Activated CD4-positive, alpha-beta T cell treated with anti-CD3 and anti-CD28 coated beads, Interleukin-10, Interleukin-2, amounts not matched to agents 100 ng/mL and 50 ng/mL, durations not matched to agents 16 hours and 8 hours (primary cell): ENCODE measurements around the gene KCNAB1.
"Not testable (repeated sequence)": the region's sequence is repeated elsewhere in the genome, so short reads cannot be mapped to it uniquely, and the experiment has no call there.

Experiments used
- DNase-seq: peaks from one replicate; pipeline ENCODE4 v3.0.0-alpha.2; 2020

KCNAB1 gene

DNA sequence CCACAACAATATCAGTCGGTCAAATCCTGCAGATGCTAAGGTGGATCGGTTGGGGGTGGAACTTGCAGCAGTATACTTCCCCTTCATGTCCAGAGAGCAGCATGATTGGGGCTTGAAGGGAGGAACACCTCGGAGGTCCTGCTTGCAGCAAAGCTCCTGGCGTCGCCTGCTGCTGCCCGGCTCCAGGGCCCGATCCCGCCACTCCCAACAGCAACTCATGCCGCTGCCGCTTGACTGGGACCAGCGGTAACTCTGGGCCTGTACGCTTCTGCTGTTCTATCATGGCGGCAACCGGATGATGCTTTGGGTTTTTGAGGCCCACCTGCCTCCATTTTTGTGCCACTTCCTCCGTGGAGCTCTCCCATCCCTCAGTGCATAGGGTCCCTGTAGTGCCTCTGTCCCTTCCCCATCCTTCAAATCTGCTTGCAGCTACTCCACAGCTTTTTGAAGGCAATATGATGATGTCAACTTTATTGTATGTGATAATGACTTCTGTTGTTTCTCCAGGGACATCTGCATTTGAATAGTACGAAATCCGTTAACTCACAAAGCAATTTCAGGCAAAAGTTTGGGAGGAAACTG, 56.3 kb downstream of the KCNAB1 start:
- no peak for DNase-seq

DNA sequence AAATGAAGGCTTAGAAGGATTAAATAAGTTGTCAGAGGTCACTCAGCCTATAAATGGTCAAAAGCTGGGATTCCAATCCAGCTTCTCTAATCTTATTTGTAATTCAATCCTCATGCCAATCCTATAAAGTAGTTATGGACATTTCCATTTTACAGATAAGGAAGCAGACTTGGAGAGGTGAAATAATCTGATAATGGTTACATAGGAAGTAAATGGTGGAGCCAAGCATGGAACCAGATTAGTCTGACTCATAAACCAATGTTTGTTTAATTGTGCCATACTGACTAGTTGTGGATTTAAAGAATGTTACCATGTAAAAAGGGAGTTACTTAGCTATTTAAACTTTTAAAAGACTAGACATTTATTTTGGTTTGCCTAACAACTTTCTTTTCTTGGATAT, 59.7 kb downstream of the KCNAB1 start:
- DNase-seq = no peak

DNA sequence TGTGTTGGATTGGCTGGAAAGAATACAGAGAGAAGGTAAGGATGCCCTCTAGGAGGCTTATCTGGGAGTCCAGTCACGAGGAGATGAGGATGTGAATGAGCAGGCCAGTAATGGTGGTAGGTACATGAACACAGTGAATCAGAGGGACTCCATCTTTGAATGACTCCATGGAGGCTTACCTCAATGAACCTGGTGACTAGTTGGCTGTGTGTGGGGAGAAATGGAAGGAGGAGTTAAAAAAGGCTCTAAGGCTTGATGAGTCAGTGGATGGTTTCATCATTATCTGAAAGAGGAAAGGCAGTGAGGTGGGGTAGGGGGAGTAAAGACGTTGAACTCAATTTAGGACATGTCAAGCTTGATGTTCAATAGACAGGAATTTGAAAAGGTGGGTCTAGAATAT, 61.1 kb downstream of the KCNAB1 start:
- DNase-seq = peak; percentile 6

DNA sequence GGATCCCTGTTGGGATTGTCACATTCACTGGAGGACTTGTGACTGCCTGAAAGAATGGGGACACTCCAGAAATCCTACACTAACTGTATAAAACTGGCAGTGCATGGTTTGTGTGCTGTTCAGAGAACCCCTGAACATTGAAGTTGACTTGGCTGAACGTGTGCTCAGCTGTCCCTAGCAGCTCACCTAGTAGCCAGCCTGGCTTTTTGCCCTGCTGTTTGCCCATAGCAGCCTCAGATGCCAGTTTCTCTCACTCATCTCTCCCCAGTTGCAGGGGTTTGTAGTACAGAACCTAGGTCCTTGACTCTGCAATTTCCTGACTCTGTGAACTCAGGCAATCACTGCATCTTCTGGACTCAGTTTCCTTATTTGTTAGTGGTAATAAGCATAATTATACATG, 63.0 kb downstream of the KCNAB1 start:
- DNase-seq = no peak

DNA sequence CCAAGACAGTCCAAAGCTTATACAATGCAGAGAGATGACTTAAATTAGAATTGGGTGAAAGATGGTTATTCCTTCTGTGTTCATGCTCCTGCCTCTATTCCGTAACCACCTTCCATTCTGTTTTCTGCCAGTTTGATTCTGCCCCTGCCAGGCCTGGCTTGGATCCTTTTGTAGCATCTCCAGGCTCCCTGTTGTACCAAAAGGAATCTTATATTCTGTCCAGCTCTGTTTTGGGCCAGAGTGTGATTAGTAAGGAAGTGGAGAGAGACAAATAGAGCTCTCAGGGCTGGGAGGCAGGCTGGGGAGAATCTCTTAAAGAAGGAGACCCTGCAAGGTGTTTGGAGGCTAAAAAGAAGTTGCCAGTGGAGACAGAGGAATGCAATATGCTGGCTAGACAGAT, 63.8 kb downstream of the KCNAB1 start:
- DNase-seq = no peak

DNA sequence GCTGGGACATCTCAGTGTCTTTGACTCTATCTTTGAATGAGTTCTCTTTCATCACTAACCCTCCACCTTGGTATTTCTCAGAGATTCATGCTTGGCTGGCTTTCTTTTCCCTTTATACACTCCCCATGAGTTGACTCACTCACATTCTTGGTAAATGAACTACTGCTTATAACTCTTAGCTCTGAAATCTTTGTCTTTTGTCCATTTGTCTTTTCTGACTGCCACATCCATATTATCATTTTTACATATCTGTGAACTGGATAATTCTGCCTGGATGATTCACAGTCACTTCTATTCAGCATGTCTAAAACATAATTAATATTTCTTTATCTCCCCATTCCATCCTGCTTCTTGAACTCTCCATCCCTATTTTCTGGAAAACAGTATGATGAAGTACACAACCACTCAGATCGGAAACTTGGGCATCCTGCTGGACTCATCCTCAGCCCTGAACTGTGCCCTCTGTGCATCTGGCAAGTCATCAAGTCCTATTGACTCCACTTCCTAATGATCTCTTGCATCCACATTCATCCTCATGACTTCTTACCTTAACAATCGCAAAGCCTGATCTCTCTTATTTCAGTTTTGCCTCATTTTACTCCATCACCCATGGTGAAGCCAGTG, 66.9 kb downstream of the KCNAB1 start:
- DNase-seq = no peak

DNA sequence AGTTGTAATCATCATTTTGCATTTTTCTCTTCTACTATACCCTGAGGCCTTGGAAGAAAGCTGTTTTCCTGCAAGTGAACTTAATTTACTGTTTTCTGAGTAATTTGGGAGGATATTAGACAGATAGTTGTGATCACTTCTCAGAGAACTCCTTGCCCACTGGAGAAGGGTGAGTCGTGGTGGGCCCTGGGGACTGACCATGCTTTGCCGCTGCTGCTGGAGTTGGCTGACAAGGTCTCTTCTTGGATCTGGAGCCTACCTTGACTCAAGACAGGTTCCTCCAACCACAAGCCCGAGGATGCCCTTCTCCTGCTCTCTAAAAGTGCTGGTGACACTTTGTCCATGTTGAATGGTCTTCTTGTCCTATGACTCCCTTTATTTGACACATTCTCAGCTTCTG, 68.4 kb downstream of the KCNAB1 start:
- no peak for DNase-seq

DNA sequence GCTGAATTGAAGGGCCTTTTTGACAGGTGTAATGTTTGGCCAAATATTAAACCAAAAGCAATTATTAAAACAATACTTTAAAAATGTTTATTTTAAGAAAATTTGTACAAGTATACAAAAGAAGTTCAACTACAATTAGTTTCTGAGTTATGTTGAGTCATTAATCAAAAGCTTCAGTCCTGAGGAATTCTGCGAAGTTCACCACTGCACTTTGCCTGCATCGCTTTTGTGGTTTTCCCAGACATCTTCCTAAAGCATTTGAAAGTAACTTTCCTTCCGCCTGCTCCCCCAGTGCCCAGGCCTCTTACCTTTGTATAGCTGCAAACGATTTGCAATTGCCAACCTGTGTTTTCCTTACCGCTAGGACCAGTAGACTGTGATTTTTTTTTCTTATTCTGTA, 69.5 kb downstream of the KCNAB1 start:
- DNase-seq = no peak

DNA sequence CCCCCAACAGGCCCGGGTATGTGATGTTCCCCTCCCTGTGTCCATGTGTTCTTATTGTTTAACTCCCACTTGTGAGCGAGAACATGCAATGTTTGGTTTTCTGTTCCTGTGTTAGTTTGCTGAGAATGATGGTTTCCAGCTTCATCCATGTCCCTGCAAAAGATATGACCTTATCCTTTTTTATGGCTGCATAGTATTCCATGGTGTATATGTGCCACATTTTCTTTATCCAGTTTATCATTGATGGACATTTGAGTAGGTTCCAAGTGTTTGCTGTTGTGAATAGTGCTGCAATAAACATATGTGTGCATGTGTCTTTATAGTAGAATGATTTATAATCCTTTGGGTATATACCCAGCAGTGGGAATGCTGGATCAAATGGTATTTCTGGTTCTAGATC, 74.6 kb downstream of the KCNAB1 start:
- DNase-seq = not testable (repeated sequence)

DNA sequence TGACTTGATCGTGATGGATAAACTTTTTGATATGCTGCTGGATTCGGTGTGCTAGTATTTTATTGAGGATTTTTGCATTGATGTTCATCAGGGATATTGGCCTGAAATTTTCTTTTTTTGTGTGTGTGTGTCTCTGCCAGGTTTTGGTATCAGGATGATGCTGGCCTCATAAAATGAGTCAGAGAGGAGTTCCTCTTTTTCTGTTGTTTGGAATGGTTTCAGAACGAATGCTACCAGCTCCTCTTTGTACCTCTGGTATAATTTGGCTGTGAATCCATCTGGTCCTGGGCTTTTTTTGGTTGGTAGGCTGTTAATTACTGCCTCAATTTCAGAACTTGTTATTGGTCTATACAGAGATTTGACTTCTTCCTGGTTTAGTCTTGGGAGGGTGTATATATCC, 76.8 kb downstream of the KCNAB1 start:
- not testable (repeated sequence) for DNase-seq

DNA sequence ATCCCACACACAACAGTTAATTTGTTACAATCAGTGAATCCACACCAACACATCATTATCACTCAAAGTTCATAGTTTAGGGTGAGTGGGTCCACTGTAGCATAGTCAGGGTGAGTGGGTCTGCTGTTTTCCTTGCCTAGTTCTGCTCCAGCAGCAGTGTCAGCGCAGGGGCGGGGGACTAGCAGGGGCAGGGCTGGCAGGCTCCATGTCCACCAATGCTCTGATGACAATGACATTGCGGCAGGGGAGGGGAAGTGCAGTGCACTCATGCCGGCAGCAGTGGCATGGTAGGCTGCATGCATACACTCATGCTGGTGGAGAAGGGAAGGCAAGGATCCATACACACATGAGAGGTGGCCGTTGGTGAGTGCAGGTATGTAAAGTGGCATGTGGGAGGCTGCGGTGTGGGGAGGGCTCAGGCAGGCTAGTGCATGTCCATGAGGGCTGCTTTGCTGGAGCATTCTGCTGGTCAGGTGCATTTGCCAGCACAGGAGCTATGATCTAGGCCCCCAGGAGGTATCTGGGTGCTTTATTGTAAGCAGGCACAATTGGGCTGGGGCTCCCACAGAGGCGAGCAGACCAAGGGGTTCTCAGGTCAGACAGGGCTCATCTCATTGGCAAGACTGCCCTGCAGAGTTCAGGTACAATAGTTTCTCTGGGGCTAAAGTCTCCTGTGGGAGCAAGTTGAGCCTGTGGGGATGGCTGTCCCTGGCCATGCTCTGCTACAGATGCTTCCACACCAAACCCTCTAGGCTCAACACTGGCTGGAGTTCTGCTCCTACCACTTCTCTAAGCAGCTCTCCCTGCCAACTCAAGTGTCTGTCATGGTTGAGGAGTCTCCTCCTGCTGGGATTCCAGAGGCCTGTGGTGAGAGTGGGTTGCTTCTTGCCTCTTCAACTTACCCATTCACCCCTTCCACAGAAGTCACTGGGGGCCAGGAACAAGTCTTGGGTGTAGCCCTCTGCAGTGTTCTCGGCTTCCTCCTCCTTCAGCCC, 81.3 kb downstream of the KCNAB1 start:
- no peak for DNase-seq

DNA sequence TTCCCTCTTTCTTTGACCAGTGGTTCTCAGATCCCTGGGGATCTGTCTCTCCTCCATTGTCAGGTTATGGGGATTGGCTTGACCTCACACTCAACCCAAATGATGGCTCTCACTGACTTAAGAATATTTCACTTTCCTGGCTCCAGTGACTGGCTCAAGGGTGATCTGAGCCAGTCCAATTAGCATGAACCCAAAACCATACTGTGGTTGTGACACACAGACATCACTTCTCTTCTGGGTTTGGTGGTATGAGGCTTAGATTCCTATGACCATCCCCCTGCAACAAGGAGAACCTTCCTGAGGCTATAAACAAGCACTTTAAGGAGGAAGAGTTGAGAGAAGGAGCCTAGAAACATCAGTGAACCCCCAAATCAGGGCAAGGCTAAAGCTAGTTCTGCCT, 85.8 kb downstream of the KCNAB1 start:
- no peak for DNase-seq

DNA sequence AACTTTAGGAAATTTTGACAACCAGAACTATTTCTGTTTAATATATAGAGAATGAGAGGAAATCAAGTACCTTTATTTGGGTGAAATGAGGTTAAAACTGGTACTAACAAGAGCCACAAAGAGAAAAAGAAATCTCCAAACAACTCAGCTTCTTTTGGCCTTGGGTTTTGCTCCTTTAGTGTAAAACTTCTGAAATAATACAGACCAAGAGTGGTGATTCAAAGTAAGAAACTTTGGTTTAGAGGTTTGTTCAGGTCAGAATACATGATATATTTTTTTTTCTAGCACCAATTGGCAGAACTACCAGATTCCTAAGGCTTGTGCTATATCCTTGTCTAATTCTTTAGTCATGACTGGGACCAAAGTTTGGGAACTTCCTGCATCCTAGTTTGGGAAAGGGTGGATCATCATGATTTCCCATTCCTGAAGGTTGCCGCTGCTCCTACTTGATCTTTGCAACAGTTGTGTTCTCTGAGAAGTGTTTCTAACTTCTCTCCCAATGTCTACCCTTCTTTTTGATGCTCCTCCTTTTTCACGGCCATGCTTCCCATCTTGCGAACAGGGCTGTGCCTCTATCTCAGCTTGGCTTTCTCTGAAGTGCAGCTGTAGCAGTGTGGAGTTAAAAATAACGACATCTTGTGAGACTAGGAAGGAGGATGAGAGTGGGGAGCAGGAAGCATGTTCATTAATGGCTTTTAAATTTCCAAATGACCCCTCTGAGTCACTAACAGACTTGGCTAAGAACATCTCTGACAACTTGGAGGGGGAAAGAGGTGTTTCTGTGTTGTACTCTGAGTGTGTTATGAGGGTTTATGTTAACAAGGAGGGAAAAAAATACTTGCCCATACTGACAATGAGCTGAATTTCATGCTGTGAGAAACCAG, 87.7 kb downstream of the KCNAB1 start:
- peak; percentile 22 for DNase-seq

DNA sequence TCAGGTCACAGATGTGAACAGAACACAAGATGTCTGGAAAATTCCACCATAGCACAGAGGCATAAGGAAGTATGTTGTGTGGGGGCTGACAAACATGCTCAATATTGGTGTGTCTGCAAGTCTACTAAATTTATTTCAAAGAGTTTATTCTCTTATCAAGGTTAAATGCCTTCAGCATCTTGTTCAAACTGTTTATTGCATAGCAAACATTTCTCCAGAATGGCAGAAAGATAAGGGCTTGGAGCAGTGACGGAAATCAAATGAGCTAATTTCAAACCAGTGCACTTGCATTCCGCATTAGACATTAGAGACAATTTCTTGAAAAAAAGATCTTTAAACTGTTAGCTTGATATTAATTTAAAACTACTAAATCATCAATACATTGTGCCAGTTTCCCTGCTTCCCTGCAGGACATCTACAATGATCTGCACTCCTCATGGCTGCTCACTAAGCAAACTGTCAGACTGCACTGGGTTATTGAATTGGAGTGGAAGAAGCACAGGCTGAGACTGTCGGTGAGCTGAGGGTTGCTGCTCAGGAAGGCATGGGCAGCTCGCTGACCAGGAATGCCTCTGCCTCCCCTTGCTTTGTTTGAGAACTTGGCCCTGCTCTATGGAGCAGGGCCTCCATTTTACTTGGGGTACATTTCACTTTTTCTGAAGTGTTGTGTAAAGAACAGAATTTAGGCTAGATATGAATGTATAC, 89.4 kb downstream of the KCNAB1 start:
- DNase-seq = no peak

DNA sequence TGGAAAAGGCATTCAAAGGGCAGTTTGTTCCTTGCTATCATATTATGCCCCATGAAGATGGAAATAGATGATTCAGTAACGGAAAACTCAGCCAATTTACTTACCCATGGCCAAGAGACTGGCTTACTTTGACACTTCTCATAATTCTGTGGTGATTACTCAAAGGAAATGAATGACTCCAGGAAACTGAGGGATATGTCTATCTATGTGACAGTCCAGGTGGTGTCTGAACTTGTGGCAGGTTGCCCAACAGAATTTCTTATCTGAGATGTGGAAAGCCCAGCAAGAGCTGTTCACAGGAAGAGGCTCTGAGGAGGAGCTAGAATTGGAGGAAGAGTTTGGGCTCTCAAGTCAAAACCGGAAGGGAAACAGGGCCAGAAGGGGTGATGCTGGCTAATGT, 91.2 kb downstream of the KCNAB1 start:
- DNase-seq = no peak

DNA sequence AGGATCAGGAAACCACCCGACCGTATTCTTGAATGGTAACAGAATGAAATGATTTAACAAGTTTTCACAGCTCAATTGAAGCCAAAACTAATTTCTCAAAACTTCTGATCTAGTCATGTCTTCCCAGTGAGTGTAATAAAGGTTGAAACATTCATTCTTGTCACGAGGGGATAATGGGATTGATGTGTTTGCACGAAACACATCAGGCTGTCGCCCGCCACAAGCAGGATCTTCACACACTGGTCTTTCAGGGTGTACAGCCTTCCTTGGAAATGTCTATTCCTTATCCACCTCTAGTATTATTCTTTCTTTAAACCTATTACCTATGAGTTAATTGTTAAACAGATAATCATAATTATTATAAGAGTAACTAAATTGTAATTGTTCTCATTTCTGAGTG, 94.3 kb downstream of the KCNAB1 start:
- DNase-seq = no peak

DNA sequence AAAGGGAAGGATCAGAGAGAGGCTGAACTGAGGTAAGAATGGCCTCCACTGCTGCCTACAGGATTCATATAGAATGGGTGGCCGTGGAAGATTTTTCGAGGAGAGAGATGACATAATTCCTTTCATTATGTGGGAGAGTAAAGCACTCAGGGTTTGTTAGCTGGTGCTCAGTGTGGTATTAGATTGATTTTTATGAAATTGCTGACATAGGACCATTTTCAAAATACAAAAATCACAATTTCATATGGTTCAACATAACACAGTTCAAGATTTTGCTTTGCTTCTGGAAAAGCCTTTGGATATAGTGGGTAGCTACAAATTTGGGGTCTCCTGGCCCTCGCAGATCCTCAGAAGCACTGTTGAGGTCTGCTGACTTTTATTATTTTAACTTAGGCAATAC, 95.4 kb downstream of the KCNAB1 start:
- no peak for DNase-seq

DNA sequence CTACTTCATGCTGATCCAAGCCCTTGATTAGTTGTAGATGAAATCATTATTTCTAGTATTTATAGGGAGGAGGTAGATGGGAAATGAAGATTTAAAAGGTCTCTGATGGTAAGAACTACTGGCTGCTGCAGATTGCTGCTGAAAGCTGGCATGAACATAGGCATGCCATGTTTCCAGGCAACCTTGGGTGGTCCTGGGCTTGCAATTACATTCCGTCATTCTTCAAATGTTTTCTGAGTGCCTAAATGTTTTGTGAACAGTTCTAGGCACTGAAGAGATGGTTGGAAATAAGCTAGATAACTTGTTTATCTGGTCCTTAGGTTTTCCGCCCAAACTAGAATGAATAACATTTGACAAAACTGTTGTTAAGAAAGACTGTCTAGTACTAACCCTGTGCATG, 95.8 kb downstream of the KCNAB1 start:
- no peak for DNase-seq

DNA sequence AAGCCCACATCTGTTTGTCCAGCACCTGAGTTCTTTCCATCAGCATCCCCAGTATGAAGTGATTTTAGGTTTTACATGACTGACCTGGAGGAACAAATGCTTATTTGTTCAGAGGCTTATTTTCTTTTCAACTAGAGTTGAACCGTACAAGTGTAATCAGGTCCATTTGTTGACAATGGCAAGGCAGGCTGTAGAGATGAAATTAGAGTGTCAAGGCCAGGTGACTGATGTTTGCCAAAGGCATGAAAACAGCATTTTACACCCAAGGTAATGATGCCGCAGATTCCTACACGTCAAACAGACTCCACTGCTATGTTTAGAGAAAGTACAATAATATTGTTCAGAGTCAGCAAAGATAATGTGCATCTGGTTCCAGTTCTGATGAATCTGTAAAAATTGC, 96.5 kb downstream of the KCNAB1 start:
- no peak for DNase-seq

DNA sequence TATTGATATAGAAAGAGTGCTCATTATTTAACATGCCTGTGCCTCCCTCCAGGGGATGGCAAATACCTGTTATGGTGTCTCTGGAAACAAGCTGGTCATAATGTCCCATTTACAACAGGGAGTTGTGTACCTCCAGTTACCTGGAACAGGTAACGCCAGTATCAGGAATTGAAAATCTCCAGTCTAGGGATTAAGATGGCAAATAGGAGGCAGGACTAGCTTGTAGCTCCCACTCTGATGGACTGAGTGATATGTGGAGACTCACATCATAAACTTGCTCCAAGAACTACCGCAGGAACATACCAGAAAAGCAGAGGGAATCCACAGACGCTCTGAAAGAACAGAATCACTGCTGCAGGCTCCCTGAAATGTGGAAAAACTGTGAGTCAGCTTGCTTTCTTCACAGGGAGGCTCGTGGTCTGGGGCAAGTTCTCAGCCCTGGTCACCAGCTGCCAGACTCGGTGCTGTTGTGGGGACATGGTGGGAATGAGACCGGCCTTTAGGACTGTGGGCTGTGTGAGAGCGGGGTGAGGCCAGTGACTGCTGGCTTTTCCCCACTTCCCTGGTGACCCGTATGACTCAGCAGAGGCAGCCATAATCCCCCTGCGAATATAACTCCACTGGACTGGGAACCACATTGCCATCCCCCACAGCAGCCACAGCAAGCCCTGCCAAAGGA, 97.4 kb downstream of the KCNAB1 start:
- DNase-seq = no peak

DNA sequence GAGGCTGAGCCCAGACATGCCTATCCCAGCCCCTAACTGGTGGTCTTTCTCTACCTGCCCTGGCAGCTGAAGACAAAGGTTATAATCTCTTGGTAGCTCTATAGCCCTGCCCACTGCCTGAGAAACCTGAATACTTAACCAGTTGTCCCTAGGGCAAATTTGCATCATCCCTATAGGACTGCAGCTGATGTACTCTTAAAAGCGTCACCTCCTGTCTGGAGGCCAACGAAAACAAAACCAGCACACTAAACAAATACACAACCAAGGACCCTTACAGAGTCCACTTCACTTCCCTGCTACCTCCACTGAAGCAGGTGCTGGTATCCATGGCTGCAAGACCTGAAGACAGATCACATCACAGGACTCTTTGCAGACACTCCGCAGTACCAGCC, 98.0 kb downstream of the KCNAB1 start:
- no peak for DNase-seq

DNA sequence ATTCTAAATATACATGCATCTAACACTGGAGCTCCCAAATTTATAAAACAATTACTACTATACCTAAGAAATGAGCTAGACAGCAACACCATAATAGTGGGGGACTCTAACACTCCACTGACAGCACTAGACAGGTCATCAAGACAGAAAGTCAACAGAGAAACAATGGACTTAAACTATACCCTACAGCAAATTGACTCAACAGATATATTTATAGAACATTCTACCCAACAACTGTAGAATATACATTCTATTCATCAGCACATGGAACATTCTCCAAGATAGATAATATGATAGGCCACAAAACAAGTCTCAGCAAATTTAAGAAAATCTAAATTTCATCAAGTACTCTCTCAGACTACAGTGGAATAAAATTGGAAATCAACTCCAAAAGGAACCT, 102.0 kb downstream of the KCNAB1 start:
- not testable (repeated sequence) for DNase-seq
